Adrenal gland (tissue), 12 donors: ENCODE data around the gene MRPS35. TPM values are rescaled to one million over a fixed set of nuclear protein-coding genes. Genes with fewer than 3 reads are reported as not detected.
A peak's percentile ranks its signal among the peaks of the same experiment; 100 is the strongest.

Experiments used
- DNase-seq, 7 donors: peaks; one replicate each; pipeline ENCODE4 v3.0.0-alpha.2; 2019 to 2020
- H3K27ac ChIP-seq, 5 donors: fragments of 200-600 bp; sonication (generic) in 4 of 5; 1 replicate in 3 of 5; 2 replicates in 2 of 5; pipeline versions ENCODE4 v1.5.1 to v1.8.0; 2016 to 2020; ENCODE audit warnings: mild to moderate bottlenecking in 1 of 5
- H3K27me3 ChIP-seq: fragments of 200-600 bp; 2 replicates; pipeline ENCODE4 v1.8.0; 2021
- H3K36me3 ChIP-seq, 2 donors: fragments of 200-600 bp; replicated peaks in 1 of 2; 1 replicate in 1 of 2; 2 replicates in 1 of 2; pipeline versions ENCODE4 v1.5.1 to v1.8.0; 2018 to 2022
- H3K4me1 ChIP-seq, 2 donors: fragments of 200-600 bp; replicated peaks in 1 of 2; 1 replicate in 1 of 2; 2 replicates in 1 of 2; pipeline versions ENCODE4 v1.5.1 to v1.8.0; 2018 to 2021
- H3K4me3 ChIP-seq, 4 donors: fragments of 200-600 bp; sonication (generic) in 3 of 4; one replicate each; pipeline ENCODE4 v1.5.1; 2016 to 2018
- H3K9me3 ChIP-seq, 3 donors: fragments of 200-600 bp; sonication (generic) in 1 of 3; replicated peaks in 1 of 3; 1 replicate in 2 of 3; 2 replicates in 1 of 3; pipeline versions ENCODE4 v1.5.1 to v1.8.0; 2016 to 2021
- CTCF ChIP-seq, 6 experiments: fragments of 450-650 bp in 4 of 6; fragments of 200-600 bp in 2 of 6; sonication (generic) in 1 of 6; IDR thresholded peaks; 1 replicate in 5 of 6; 2 replicates in 1 of 6; pipeline versions ENCODE4 v1.5.1 to v1.8.0; 2016 to 2021; ENCODE audit warnings: antibody characterized with exemption in 6 of 6, mild to moderate bottlenecking in 2 of 6, moderate library complexity in 1 of 6
- POLR2A ChIP-seq, 2 donors: fragments of 450-650 bp; IDR thresholded peaks; one replicate each; pipeline ENCODE4 v1.6.1; 2017; ENCODE audit warnings: antibody characterized with exemption in 2 of 2, mild to moderate bottlenecking in 2 of 2, moderate library complexity in 1 of 2
- WGBS, 4 donors: extraction: QIAGEN DNeasy Blood & Tissue Kit in 2 of 4; methylation state at CpG; one replicate each; pipeline versions ENCODE4 v1.1.5 to v1.1.7; 2013 to 2017; 5-methylcytosine and 5-hydroxymethylcytosine counted together
- intact Hi-C, 2 donors: fragments of 100-400 bp; cut with DNase I; formaldehyde crosslinking; loops; one replicate each; pipeline versions ENCODE4 v1.14.1 to v1.15.0; 2022 to 2023
- polyA plus RNA-seq, 3 donors: library from polyadenylated mRNA; stranded (reverse); fragments of 200-250 nt in 2 of 3; fragments of 350-450 nt in 1 of 3; fragmentation: Illumina TruSeq in 1 of 3; extraction: RNeasy Lipid Tissue Mini Kit (QIAGEN cat#74804) in 1 of 3; gene quantifications; one replicate each; pipeline ENCODE4 v1.2.3, GENCODE V29; 2013 to 2014
- total RNA-seq, 9 donors: library from RNA; depleted of rRNA in 4 of 9; stranded (reverse); fragments of >200 nt in 4 of 9; fragments of 120-200 nt in 1 of 9; fragmentation: NEBNext Ultra II Directional in 1 of 9; extraction: Animal tissue kit (Norgen Biotek cat#: 25700) in 1 of 9; gene quantifications; one replicate each; pipeline versions ENCODE4 v1.1.0 to v1.2.4, GENCODE V29; 2013 to 2023
- donor health status: healthy with polysubstance abuse.
- donor health status: Bipolar disorder and iron deficiency.
- donor health status: DM: yes; HTN: yes; CAD: no.
- donor health status: DM: no; HTN: no; CAD: no.
- donor health status: DM: no; HTN: no; CAD: no.
- donor health status: DM: yes; HTN: yes; CAD: no.

MRPS35 gene
- total and polyA plus RNA-seq, 12 donors, result 21.0 to 137 (median 58.9) TPM

- 89 to 95% (median 91%) methylated on average over 8 of the region's 8 CpGs for WGBS, 4 donors
- no peak for DNase-seq
- Histone ChIP-seq H3K36me3 (no peaks in the 10 kb centered on the region), H3K9me3 (no peaks in the 10 kb centered on the region), H3K4me3 (no peak overlapping the region), H3K27me3 (no peaks in the 10 kb centered on the region), H3K4me1 (no peaks in the 10 kb centered on the region), H3K27ac (no peak overlapping the region)
- intact Hi-C loops, result no loop called here
- TF ChIP-seq CTCF (IDR thresholded peaks at IDR 0.05), result no peak
Observed at GRCh38 chr12:27705263-27705662, 5.4 kb upstream of the MRPS35 start.

- Histone ChIP-seq H3K36me3 (no peaks in the 10 kb centered on the region), H3K27ac (no peak overlapping the region), H3K9me3 (no peaks in the 10 kb centered on the region), H3K4me3 (no peak overlapping the region), H3K27me3 (no peaks in the 10 kb centered on the region), H3K4me1 (peaks cover 10% of the 10 kb centered on the region in 2 donors)
- TF ChIP-seq CTCF (IDR thresholded peaks at IDR 0.05) (no peak), POLR2A (IDR thresholded peaks at IDR 0.05) (no peak)
- no peak for DNase-seq
- intact Hi-C loops, result no loop called here
- WGBS, 4 donors, result 64 to 80% (median 70%) methylated on average over 2 of the region's 2 CpGs
Observed at GRCh38 chr12:27707216-27707615, 3.4 kb upstream of the MRPS35 start.

- intact Hi-C loops, result no loop called here
- peak overlapping the region in 2 of 4 donors; percentile 60 to 85 for H3K4me3 ChIP-seq
- H3K9me3 ChIP-seq, result no peaks in the 10 kb centered on the region
- no peak for TF ChIP-seq POLR2A (IDR thresholded peaks at IDR 0.05)
- TF ChIP-seq CTCF (IDR thresholded peaks at IDR 0.05), result no peak
- H3K4me1 ChIP-seq, result peaks cover 12 to 16% of the 10 kb centered on the region in 2 donors
- H3K27me3 ChIP-seq, result no peaks in the 10 kb centered on the region
- H3K36me3 ChIP-seq, result no peaks in the 10 kb centered on the region
- DNase-seq, result no peak
- peak overlapping the region in 3 of 5 donors; percentile 84 to 88 (median 87) for H3K27ac ChIP-seq
- WGBS, 4 donors, result 68 to 80% (median 79%) methylated on average over 12 of the region's 12 CpGs
Observed at GRCh38 chr12:27709212-27709931, 1.3 kb upstream of the MRPS35 start.

GRCh38 chr12:27709932-27710591, 570 bp upstream of the MRPS35 start:
- intact Hi-C loops, result no loop called here
- WGBS, 4 donors, result 5 to 13% (median 9%) methylated on average over 24 of the region's 24 CpGs
- peak in 3 of 7 donors; percentile 6 to 59 (median 17) for DNase-seq
- Histone ChIP-seq H3K4me3 (peak overlapping the region in 2 of 4 donors; percentile 60 to 85), H3K9me3 (no peaks in the 10 kb centered on the region), H3K27ac (peak overlapping the region; percentile 40 to 88 (median 84)), H3K4me1 (peaks cover 12 to 16% of the 10 kb centered on the region in 2 donors), H3K27me3 (no peaks in the 10 kb centered on the region), H3K36me3 (peaks cover 0 to 3% of the 10 kb centered on the region in 2 donors)
- TF ChIP-seq CTCF (IDR thresholded peaks at IDR 0.05), result no peak
- TF ChIP-seq POLR2A (IDR thresholded peaks at IDR 0.05), result no peak
